GM19193 (cell line): Measurements from ENCODE around the gene PRF1.

ENCODE experiments used
- POLR2A ChIP-seq: IDR thresholded peaks from 4 replicates; pipeline ENCODE4 v1.6.1; 2011; ENCODE audit not compliant: insufficient read depth, insufficient read length; ENCODE audit errors: extremely low read depth

PRF1 gene

DNA sequence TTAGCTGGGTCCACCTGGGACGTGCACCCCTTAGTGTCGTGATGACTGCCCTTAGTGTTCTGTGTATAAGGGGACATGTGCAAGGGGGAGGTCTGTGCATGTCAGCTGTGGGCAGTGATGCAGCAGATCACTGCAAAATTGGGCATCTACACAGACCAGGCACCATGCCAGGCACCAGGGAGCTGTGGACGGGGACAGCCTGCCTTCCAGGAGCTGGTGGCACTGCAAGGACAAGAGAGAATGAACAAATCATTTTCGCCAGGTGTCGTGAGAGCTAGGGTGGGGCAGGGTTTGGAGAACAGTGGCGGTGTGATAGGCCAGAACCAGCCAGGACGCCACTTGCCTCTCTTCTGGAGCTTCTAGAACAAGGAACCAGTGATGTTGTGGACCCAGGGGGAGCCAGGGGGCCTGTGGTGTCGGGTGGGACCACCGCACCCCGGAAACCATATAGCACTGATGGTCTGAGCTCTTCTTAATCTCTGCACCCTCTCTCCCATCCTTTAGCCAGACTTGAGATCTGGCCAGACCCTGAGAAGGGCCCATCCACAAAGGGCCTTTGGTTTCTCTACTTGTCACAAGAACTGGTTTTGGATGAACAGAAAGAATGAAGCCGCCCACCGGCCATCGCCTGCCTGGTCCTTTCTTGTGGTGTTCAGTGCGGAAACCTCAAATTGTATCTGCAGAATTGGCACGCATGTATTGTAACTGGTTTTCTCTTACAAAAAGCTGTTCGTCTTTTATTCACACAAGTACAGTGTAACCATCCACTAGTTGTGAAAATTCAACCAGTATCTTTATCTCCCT, 30.7 kb downstream of the PRF1 start:
- TF ChIP-seq POLR2A: no peak

DNA sequence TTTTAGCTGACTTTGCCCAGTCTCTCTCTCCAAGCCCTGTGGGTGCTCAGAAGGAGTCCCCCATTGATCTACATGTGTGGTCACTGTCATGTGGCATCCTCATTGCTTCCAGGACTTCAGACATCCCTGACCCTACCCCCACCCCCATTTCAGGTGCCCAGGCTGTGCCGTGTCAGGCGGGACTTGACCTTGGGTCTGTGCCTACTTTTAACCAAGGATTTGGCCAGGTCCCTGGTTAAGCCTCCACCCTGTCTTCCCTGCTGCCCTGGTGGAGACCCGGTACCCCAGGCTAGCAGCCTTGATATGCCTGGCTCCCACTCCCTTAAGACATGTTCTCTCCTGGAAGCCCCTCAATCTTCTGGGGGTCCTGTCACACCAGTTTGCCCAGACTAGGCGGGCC, 31.3 kb downstream of the PRF1 start:
- TF ChIP-seq POLR2A: no peak

DNA sequence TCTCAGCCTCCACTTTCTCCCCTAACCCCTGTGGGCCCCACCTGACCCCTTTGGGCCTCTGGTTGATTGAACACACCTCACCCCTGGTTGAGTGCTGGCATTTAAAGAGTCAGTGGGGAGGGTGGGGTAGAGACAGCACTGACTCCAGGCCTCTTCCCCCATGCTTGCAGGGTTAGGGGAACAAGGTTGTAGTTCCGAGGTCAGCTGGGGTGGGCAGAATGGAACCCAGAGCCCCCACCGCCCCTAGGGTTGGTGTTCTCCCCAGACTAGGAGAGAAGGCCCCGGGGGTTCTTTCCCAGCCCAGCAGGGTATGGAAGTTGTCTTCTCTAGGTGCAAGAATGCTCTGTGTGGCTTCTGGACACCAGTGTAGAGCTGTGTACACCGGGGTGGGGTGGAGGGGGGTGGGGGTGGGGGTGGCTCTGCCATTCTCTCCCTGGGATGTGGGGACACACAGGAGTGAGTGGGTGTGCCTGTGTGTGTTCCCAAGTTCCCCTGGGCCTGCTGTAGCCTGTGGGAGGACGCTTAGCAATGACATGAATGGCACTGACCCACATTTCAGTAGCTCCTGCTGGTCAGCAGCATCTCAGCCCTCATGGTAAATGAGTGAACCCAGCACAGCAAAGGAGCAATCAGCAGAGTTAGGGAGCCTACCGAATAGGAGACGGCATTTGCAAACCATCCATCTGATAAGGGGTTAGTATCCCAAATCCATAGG, 33.6 kb downstream of the PRF1 start:
- TF ChIP-seq POLR2A: no peak

DNA sequence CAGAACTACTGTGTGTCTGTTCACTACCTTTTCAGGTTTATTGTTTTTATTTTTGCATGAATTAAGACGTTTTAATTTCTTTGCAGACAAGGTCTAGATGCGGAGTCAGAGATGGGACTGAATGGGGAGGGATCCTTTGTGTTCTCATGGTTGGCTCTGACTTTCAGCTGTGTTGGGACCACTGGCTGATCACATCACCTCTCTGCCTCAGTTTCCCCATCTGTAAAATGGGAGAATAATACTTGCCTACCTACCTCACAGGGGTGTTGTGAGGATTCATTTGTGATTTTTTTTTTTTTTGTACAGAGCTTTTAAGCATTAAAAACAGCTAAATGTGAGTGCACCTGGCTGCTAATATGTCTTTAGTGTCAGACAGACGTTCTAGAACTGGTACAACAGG, 34.4 kb downstream of the PRF1 start:
- no peak for TF ChIP-seq POLR2A

DNA sequence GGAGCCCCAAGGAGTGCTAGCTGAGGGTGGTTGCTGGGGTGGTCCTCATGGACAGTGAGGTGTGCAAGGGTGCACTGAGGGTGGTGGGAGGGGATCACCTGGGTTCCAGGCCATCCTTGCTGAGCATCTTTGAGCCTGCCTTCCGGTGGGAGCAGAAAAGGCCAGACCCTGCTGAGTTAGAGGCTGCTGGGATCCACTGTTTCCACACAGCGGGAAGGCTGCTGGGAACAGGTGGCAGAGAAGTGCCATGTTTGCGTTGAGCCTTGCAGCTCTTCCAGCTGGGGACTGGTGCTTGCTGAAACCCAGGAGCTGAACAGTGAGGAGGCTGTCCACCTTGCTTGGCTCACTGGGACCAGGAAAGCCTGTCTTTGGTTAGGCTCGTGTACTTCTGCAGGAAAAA, 34.9 kb downstream of the PRF1 start:
- no peak for TF ChIP-seq POLR2A

DNA sequence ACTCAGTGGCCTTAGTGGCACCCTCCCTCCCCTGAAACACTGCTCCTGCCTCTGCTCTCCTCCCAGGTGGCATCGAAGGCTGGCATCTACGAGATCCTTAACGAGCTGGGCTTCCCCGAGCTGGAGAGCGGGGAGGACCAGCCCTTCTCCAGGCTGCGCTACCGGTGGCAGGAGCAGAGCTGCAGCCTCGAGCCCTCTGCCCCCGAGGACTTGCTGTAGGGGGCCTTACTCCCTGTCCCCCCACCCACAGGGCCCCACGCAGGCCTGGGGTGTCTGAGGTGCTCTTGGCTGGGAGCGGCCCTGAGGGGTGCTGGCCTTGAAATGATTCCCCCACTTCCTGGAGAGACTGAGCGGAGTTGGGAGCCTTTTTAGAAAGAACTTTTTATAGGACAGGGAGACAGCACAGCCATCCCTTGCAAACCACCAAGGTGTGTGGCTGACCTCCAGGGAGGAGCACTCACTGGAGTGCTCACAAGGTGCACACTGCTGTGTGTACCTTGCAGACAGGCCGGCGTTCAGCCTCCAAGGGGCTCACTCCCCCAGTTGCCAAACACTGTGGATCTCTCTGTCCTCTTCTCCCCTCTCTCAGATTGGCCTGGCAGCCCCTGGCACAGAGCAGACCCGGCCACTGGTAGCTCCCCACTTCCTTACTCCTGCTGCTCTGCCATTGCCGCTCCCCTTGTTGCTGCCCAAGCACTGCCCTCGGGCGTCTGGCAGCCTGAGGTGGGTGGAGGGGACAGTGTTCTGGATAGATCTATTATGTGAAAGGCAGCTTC, 35.8 kb downstream of the PRF1 start:
- TF ChIP-seq POLR2A: no peak

DNA sequence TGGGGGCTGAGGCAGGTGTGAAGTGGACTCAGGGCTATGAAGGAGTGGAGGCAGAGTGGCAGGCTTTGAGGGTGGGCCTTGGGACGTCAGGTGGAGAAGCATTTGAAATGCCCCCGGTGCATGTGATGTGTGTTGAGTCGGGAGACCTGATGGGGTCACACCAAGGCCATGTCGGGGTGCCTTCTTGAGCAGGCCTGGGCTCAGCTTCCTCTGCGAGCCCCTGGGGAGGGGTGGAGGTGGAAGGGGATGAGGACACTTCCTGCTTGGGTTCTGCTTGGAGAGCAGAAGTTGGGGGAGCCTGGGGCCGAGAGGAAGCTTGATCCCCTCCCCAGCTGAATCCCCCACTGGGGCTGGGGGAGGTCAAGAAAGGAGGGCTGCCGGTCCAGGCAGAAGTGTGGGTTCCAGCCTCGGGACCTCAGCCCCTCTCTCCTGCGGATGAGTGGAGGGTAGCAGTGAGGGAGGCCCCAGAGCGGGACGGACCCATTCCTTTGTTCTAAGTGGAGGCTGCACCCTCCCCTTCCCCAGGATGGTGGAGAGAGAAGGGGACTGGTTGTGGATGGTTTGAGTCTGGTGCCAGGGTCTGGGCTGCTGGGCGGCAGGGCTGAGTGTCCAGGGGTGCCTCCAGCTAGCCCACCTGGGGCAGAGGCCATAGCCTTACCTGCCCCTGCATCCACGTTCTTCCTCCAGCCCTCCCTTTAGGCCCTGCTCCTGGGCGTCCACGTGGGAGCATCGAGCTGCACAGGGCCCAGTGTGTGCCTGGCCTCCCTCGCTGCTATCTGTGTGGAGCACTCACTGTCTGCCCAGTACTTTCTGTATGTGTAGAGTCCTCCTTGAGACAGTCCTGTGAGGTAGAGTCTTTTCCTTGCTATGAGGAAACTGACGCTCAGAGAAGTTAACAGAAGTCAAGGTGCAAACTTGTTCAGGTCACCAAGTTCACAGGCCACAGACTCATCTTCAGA, 36.7 kb downstream of the PRF1 start:
- TF ChIP-seq POLR2A: no peak

DNA sequence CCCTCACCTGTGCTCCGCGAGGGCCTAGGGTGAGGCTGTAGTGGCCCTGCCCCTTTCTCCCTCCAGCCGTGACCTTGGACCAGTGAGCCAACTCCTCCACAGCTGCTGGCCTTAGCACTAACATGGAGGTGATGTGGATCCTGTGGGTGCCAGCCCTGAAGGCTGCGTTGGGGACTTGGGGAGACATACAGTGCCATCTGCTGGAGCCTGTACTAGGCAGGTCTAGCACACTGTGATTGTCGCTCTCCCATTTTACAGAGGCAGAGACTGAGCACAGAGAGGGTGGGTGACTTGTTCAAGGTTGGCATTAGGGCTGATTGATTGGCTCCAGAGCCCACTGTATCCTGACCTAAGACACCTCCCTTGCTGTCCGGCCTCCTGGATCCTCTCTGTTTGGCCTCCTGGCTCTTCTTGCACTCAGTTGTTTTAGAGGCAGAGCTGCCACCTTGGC, 37.6 kb downstream of the PRF1 start:
- TF ChIP-seq POLR2A: no peak

DNA sequence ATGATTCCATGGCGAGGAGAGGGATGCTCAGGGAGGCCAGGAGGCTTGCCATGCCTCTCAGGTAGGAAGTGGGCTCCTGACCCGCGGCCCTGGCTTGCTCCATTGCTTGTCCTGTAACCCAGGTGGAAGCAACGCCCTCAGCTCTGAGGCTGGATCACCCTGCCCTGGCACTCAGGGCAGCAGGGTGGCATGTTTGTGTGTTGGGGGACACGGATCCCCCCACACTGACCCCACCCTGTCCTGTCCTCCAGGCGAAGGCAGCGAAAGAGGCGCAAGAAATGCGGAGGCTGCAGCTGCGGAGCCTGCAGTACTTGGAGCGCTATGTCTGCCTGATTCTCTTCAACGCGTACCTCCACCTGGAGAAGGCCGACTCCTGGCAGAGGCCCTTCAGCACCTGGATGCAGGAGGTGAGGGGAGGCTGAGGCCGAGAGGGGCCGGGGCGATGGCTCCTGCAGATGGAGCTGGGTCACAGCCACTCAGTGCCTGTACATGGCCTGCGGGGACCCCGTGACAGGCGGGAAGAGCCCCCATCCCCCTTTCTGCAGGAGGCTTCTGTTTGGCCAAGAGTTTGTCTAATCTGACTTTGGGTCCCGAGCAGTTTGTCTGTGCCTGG, 38.3 kb downstream of the PRF1 start:
- TF ChIP-seq POLR2A: no peak

DNA sequence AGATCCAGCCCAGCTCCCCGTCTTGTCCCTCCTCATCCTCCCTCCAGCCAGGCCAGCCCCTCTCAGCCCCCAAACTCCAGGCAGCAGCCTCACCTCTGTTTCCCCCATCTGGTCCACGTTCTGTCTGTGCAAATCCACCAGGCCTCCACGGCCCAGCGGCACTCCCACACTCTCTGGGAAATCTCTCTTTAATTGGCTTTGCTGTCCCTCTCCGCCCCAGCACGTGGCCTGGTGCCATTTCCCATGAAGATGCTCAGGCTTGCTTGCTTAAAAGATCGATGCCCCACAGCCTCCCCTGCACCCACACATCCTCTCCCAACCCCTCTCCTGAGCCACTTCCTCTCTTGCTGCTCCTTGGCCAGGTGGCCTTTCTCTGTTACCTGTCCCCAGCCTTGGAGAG, 39.3 kb downstream of the PRF1 start:
- no peak for TF ChIP-seq POLR2A

DNA sequence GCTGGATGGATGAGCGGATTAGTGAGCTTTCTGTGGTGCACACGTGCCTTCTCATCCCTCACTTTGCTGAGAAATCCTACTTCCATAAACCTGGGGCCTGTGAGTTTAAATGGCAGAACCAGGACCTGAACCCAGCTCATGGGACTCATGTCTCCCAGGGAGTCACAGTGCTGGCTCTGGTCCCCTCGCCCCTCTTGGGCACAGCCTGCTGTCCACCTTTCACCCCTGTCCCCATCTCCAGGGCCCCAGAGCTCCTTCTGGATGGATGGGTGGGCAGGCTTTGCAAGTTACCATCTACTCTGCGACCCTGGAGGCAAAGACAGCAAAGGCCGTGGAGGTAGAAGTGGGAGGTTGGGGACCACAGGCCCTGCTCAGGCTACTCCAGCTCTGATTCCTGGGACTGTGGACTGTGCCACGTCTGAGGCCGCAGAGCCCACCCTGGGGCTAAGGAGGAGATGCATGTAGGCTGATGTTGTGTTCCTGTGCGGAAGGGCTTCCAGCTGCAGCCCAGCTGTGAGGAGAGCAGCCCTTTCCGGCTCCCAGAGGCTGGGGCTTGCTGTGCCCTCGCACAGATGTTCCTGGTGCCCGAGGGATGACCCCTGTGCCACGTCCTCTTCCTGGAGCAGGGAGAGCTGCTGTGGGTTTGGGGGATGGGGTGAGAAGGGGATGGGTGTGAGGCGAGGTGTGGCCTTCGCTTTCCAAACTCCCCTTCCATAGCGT, 40.3 kb downstream of the PRF1 start:
- no peak for TF ChIP-seq POLR2A

DNA sequence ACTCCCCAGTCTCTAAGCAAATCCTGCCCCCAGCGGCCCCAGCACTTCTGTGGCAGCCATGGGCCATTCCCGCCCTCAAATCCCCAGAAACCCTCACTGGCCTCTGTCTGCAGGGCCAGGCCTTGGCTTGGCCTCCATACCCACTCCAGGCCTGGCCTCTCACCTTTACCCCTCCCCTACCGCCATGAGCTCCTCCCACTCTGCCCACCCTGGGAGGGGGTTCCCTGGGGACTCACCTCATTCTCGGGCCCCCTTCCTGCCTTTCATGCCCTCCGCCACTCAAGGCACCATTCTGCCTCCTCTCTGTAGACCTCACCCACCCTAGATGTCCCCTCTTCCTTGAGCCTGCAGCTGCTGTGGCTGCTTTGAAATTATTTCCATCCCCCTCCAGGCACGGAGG, 41.0 kb downstream of the PRF1 start:
- TF ChIP-seq POLR2A: no peak

DNA sequence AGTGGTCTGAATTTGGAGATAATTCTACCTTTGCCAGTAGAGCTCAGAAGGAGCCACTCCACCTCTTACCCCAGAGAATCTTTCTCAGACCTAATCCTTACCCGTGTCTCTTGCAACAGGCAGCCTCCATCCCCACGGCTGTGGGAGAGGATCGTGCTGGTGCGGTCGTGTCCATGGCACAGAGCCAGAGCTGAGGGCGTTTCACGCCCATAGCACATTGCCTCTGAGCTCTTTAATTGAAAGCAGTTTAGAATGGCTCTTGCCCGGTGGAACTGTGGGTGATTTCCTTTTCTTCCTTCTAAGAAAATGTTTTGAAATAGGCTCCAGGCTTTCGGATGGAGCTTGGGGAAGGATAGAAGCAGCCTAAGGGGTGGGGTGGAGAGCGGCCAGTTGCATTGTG, 41.5 kb downstream of the PRF1 start:
- TF ChIP-seq POLR2A: no peak
